Limb (tissue), 2 donors: ENCODE results near the gene KIAA0513.
"Not testable (repeated sequence)": the region's sequence is repeated elsewhere in the genome, so short reads cannot be mapped to it uniquely, and the experiment has no call there.

Experiments used
- DNase-seq, 2 donors: peaks; one replicate each; pipeline ENCODE4 v3.0.0-alpha.2; 2016; ENCODE audit errors: extremely low spot score in 2 of 2

KIAA0513 gene

GRCh38 chr16:85028685-85029407, 1.3 kb downstream of the KIAA0513 start:
- DNase-seq, result no peak

GRCh38 chr16:85029408-85029784, 1.8 kb downstream of the KIAA0513 start:
- DNase-seq, result no peak

DNA sequence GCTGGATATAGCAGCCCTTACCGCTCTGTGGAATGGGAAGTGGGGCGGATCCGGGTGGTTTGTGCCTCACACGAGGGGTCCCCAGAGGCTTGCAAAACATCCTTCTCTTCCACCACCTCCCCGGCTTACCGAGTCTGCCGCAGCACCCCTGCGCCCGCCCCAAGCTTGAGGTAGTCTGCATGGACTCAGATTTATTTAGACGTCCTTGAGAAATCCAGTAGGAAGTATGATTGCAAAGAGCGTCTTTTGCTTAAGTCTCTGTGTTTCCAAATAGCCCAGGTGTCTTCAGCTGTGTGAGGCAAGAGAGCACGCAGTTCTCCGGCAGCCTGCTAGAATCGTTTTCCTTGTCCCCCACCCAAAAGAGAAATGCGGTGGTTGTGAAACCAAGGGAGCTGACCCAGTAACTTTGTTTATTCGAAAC, 2.4 kb downstream of the KIAA0513 start:
- no peak for DNase-seq

GRCh38 chr16:85031451-85031850, 3.9 kb downstream of the KIAA0513 start:
- DNase-seq, result no peak

DNA sequence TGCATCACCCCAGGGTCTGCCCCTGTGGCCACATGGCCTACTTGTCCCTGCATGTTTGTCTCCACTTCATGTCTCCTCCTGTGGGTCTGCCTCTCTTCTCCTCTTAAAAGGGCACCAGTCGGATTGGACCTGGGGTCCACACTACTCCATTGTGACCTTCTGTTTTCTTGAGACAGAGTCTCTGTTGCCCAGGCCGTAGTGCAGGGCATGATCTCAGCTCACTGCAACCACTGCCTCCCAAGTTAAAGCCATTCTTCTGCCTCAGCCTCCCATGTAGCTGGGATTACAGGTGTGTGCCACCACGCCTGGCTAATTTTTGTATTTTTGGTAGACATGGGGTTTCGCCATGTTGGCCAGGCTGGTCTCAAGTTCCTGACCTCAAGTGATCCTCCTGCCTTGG, 4.6 kb downstream of the KIAA0513 start:
- DNase-seq, result not testable (repeated sequence)

GRCh38 chr16:85033171-85033570, 5.6 kb downstream of the KIAA0513 start:
- DNase-seq, result no peak

- no peak for DNase-seq
Observed at GRCh38 chr16:85034591-85035433, 7.2 kb downstream of the KIAA0513 start.

DNA sequence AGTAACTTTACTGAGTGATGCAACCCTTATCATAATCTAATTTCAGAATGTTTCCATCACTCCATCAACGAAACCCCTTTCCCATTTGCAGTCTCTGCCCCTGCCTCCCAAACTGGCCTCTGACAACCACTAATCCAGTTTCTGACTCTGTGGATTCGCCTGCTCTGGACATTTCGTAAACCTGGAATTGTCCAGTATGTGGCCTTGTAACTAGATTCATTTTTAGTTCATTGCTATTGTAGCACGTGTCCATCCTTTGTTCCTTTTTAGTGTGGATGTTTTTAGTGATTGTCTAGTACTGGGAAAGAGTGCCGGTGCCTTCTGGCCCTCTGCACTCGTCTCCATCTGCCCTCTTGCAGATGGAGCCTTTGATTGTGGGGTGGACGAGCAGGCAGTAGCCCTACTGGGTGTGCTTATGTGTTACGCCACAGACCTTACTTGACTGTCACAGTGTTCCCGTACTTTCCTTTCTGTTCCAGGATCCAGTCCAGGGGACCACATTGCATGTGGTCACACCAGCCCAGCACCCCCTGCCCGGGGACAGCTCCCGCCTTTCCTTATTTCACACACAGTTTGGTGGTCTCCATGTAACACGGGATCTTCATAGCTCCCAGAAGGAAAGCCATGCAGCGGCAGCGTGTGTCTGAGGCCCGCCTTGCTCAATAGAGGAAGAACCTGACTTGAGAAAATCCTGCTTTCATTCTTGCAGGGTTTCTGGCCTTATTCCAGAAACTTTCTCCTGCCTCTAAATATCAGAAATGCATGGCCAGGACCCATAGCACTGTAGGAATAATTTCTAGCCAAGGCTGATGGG, 8.8 kb downstream of the KIAA0513 start:
- no peak for DNase-seq

DNA sequence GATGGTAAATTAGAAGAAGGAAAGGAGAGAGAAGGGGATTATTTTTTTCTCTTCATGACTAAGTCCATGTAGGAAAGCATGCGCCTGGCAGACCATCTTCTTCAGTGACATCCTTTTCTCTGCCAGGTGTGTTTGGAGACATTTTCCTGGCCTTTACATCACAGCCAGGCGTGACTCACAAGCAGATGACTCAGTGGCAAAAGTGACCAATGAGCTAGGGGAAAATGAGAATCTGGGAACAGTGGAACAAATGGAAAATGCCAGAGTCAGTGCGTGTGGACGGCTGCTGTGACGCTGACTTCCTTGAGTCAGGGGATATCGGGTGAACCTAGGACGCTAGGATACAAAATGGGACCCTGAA, 9.4 kb downstream of the KIAA0513 start:
- no peak for DNase-seq

DNA sequence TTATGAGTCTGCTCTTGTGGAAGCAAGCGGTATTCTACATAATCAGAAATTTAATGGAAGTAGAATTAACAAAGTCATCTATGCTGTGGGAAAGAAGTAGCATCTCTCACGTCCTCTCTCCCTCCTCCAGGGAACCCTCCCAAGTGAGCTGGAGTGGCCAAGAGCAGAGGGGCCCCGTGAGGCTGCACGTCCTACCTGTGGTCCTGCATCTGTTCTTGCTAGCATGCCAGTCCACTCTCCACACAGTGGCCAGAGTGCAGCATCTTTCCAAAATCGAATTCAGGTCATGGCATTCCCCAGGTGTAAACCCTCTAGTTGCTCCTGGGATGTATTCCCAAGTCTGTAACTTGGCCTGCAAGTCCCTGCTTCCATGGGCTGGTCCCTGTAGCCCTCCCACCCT, 10.1 kb downstream of the KIAA0513 start:
- DNase-seq, result no peak

DNA sequence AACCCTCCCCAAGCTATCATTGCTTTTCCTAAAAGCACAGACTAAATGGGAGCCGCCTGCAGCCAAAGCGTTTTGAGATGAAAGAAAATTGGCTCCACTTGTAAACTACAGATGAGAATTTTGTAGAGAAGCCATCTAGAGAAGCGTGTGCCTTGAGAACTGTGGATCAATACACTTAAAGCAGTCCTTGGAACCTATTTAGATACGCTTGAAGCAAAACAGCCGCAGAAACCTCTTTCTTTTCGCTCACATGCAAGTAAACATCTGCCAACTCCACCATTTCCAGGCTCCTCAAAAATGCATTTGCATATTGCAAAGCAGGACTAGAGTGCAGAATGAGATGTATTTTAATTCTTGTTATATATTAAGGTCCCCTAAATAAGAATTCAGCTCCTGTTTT, 13.1 kb downstream of the KIAA0513 start:
- DNase-seq, result no peak

DNA sequence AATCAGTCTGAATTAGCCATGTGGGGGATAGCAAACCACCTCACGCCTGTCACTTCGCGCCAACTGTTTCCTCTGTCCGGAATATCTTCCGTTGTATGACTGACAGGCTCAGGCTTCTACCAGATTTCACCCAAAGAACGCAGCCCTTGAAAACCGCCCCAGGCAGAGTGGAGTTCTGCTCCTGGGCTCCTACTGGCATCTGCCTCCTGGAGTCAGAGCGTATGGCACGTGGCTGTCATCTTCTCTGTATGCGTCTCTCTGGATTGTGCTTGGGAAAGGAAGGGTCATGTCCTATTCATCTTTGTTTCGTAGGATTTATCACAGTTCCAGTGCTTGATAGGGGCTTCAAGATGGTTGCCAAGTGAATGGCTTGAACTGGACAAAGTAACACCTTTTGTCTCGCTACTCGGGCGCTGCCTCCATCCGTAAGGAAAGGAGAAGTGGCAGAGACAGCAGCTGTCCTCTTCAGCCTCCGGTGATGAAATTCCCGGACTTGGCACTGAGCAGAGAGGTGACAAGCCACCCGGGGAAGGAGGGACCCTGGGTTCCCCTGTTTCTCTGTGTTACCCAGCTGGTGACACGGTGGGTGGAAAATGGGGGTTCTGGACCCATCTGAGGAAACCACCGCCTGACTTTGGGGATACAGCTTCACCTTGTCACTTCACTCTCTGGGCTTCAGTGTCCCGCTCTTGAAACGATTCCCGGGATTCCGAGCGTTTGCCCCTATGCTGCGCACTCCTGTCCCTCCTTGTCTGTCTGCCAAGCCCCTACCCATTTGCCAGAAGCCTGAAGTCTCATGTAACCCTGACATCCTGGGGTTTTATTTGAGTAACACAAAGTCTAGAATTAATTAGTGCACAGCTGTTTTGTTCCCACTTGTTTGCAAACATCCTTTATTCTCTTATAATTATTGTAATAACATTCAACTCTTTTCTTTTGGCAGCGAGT, 13.9 kb downstream of the KIAA0513 start:
- DNase-seq, result no peak

DNA sequence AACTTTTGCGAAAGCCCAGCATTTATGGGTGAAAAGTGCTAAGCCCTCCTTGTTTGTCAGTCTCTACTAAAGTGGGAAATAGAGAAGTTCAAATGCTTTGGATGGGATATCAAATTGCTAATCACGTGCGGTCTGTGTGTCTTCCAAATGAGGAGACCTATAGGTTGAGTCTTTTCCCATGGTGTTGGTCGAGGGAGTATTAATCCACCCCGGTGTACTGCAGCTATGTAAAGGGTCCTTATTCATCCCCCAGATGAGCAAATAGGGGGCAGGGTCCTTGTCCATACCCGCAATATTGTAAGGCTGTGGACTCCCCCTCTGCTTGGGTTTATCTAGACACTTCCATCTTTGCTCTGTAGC, 14.6 kb downstream of the KIAA0513 start:
- DNase-seq, result no peak

DNA sequence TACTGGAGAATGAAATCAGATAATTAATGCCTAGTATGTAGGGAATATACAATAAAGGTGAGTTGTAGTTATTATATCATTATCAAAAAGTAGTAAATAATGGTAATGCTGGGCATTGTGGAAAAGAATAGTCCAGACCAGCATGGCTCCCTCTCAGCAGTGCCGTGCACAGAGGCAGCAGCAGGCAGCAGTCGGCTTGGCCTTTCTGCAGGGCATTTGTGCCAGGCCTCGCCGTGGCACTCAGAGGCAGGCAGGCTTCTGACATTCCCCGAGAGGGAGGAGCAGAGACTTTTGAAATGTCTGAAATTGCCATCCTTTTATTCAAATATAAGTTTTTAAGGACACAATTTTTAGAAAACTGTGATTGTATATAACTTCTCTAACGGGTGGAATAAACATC, 15.0 kb downstream of the KIAA0513 start:
- DNase-seq, result no peak

DNA sequence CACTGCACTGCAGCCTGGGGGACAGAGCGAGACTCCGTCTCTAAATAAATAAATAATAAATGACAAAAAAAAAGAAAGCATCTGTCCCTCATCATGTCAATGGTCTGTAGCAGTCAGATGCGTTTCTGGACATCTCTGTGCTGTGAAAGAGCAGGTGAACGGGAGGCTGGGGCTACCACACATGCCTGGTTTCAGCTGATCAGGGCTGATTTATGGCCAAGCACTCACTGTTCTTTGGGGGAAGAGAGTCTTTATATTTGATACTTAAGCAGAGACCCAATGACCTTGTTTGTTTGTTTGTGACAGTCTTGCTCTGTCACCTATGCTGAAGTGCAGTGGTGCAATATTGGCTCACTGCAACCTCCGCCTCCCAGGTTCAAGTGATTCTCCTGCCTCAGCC, 17.5 kb downstream of the KIAA0513 start:
- no peak for DNase-seq

DNA sequence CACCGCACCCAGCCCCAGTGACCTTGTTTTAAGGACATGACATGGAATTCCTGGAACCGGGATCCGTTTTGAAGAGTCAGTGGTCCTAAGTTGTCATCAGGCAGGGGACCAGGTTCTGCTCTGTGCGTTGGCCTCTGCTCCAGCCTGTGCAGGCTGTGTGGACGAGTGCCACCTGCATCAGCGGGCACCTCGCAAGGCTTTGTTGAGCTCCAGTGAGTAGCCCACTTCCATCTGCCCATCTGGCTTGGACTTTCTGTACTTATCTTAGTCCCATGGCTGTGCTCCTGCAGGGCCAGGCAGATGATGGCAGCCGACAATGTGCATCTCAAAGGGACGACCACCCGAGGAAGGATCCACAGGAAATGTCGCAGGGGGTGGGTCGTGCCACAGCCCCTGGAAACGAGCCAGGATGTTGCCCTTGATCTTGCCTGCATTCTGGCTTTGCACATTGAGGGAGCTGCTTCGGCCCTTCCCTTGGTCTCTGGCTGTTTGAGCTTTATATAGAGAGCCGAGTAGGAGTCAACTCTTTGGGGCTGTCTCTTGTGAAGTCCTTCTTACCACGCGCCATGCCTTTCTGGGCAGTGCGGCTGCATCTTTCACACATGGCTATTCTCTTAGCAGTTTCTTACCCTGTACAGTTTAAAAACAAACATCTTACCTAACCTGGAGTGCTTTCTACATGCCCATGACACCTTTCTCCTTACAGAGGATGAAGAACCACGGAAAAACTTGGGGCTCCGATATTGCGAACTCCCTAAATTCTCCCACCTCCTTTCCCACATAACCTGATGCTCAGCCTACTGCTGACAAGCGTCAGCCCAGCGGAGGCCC, 18.3 kb downstream of the KIAA0513 start:
- DNase-seq, result no peak

DNA sequence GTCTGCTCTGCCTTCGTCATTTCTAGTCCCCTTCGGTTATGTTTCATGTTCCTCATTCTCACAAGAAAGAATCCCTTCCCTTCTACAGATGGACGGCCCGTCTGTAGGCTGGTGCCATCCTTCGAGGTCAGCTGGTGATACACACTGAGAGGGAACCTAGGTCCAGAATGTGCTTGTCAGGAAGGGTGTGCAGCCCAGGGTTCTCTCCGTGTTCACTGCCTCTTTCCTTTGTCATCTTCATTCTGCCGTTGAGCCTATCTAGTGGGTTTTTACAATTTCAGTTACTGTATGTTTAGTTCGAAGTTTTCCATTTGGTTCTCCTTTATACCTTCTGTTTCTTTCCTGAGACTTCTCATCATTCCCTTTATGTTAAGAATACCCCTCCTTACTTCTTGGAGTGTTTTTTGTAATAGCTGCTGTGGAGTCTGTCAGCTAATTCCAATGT, 18.9 kb downstream of the KIAA0513 start:
- no peak for DNase-seq

DNA sequence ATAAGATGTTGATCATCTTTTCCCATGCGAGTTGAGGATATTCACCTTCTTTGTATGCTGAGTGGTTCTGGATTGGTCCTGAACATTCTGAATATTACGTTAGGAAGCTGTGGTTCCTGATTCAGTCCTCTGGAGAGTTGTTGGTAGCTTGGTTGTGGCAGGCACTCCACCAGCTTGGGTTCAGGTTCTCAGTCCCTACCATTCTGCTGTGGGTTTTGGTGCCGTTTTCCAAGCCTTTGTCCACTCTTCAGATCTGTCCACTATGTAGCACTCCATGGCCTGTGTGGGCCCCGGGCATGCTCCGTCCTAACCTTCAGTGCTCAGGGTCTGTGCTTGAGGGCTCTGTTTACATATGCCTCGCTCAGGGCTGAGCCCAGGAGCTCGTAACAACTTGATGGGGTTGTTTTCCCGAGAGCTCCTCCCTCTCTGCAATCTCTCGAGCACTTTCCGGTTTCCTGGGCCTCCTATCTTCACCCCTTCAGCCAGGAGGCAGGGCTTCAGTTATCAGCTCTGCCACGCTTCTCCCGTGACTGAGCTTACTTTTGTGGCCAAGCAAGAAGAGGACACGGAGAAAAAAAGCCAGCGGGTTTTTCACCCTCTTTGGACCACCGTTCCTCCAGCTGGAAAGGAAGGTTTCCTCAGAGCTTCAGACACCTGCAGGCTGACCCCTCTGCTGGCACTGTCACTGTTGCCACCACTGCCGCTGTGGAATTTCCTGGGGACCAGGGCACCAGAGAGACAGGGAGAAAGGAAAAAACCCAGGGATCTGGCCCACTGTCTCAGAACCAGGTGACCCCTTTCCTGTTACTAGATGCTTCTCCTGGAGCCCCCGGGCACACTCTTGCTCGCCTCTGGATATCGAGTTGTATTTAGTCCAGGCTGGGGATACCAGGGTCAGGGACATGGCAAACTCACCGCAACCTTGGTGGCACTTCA, 19.6 kb downstream of the KIAA0513 start:
- DNase-seq, result no peak

GRCh38 chr16:85047867-85048455, 20.4 kb downstream of the KIAA0513 start:
- DNase-seq, result no peak
